Measurements from ENCODE around the gene RAB37.

Gene RAB37

DNA sequence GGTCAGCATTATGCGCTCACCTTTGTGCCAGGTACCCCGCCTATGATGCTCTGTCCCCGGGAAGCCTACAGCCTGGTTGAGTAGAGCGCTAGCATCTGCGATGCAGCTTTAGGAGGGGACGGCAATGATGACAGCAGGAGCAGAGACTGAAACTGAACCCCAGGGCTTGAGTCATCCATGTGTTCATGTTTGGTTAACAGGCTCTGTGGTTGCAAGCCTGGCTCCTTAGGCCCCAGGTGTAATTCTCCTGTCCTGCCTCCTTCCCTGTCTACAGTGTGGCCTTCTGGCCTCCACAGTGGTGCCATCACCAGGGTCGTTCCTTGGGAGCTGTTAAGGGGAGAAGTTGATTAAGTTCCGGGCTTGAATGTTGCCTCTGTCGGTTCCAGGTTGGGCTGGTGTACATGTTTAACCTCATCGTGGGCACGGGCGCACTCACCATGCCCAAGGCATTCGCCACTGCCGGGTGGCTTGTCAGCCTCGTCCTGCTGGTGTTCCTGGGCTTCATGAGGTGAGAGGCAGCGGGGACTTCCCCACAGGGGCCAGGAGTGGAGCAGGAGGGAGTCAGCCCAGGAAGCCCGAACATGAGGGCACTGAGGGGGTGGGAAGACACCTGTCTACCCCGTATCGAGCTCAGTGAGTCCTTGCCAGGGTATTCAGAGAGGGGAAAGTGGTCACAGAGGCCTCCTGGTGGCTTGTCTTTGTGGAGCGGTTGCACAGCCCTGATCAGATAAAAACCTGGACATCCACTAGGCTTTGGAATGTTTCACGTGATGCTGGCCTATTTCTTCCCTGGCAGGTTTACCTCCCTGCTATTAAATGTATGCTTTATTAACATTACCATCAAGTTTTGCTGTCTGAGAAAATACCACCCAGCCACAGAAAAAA, 48.3 kb downstream of the RAB37 start:
- Histone ChIP-seq H3K9me3 (ENCODE audit: low read length) (no peaks in the 10 kb centered on the region), H3F3A (ENCODE audit: insufficient read depth, low read length) (no peaks in the 10 kb centered on the region), H3K27ac (ENCODE audit: low read depth, low read length, poor library complexity, severe bottlenecking) (no peak overlapping the region), H3K27me3 (ENCODE audit: insufficient read depth, low read length) (no peaks in the 10 kb centered on the region), H3K36me3 (ENCODE audit: insufficient read depth, low read length) (0 out of 2 replicates have a peak, but pooled peaks cover 5% of the 10 kb centered on the region), H4K20me1 (ENCODE audit: insufficient read depth, low read length) (no peaks in the 10 kb centered on the region), H3K9ac (ENCODE audit: low read length) (no peak overlapping the region), H2AFZ (ENCODE audit: low read length) (no peak overlapping the region), H3K4me2 (ENCODE audit: low read length) (no peak overlapping the region), H3K4me3 (ENCODE audit: low read depth, low read length, poor library complexity, severe bottlenecking) (no peak overlapping the region), H3K4me1 (ENCODE audit: insufficient read depth, low read length, severe bottlenecking) (peaks cover 19% of the 10 kb centered on the region), H3K9me2 (ENCODE audit: low read depth, low read length) (no peaks in the 10 kb centered on the region), H3K79me2 (ENCODE audit: insufficient read depth, low read length) (no peaks in the 10 kb centered on the region)
- TF ChIP-seq, protein P1, sequence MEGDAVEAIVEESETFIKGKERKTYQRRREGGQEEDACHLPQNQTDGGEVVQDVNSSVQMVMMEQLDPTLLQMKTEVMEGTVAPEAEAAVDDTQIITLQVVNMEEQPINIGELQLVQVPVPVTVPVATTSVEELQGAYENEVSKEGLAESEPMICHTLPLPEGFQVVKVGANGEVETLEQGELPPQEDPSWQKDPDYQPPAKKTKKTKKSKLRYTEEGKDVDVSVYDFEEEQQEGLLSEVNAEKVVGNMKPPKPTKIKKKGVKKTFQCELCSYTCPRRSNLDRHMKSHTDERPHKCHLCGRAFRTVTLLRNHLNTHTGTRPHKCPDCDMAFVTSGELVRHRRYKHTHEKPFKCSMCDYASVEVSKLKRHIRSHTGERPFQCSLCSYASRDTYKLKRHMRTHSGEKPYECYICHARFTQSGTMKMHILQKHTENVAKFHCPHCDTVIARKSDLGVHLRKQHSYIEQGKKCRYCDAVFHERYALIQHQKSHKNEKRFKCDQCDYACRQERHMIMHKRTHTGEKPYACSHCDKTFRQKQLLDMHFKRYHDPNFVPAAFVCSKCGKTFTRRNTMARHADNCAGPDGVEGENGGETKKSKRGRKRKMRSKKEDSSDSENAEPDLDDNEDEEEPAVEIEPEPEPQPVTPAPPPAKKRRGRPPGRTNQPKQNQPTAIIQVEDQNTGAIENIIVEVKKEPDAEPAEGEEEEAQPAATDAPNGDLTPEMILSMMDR (IDR thresholded peaks at IDR 0.05; ENCODE audit: low read length): no peak
- no peak for TF ChIP-seq EZH2 (IDR thresholded peaks at IDR 0.05; ENCODE audit: borderline replicate concordance, low read length)

DNA sequence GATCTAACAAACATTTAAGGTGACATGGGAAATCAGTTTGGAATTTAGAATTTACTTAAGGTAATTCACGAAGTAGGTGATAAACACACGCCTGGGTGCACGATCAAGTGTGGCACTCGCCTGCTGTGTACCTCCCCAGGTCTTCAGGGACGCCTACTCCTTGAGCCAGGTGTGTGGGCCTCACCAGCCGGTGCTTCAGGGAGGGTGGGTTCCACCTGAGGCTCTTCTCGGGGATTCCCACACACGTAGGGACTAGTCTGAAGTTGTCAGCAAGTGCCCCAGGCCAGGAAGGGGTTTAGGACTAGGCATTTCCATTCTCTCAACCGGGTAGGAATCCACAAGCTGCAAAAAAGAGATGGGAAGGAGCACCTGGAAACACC, 48.9 kb downstream of the RAB37 start:
- H4K20me1 ChIP-seq (ENCODE audit: insufficient read depth, low read length): no peaks in the 10 kb centered on the region

DNA sequence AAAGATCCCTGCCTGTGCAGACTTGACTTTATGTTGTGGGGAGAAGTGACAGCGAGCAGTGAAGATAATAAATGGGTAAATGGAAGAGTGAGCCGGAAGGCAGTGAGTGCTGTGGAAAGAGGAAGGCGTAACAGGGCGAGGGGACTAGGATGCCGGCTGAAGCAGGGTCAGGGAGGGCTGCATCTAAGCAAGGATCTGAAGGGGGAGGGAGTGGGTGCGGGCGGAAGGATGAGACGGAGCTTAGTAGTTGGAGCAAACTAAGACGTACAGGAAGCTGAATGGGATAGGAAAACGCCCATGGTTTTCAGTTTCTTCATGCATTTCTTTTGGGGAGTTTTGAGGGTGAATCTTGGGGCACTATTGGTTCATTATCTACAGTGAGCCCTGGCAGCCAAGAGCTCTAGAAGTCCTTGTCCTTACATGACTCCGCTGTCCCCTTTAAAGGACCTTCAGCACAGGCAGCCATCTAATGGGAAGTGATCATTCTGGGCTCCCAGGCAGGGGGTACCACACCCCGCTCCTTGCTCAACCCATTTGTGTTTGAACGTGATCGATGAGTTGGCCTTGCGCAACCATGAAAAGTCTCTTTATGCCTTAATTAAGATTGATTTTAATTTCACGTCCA, 49.5 kb downstream of the RAB37 start:
- Histone ChIP-seq H3F3A (ENCODE audit: insufficient read depth, low read length) (no peaks in the 10 kb centered on the region), H3K27ac (ENCODE audit: low read depth, low read length, poor library complexity, severe bottlenecking) (no peak overlapping the region), H3K4me2 (ENCODE audit: low read length) (no peak overlapping the region), H4K20me1 (ENCODE audit: insufficient read depth, low read length) (no peaks in the 10 kb centered on the region), H3K9me2 (ENCODE audit: low read depth, low read length) (no peaks in the 10 kb centered on the region), H3K36me3 (ENCODE audit: insufficient read depth, low read length) (0 out of 2 replicates have a peak, but pooled peaks cover 5% of the 10 kb centered on the region), H3K9ac (ENCODE audit: low read length) (no peak overlapping the region), H2AFZ (ENCODE audit: low read length) (no peak overlapping the region), H3K27me3 (ENCODE audit: insufficient read depth, low read length) (no peaks in the 10 kb centered on the region), H3K9me3 (ENCODE audit: low read length) (no peaks in the 10 kb centered on the region), H3K79me2 (ENCODE audit: insufficient read depth, low read length) (no peaks in the 10 kb centered on the region), H3K4me3 (ENCODE audit: low read depth, low read length, poor library complexity, severe bottlenecking) (no peak overlapping the region), H3K4me1 (ENCODE audit: insufficient read depth, low read length, severe bottlenecking) (peaks cover 15% of the 10 kb centered on the region)
- TF ChIP-seq, protein P1 (IDR thresholded peaks at IDR 0.05; ENCODE audit: low read length): no peak
- no peak for TF ChIP-seq EZH2 (IDR thresholded peaks at IDR 0.05; ENCODE audit: borderline replicate concordance, low read length)

More for the DNA sequence above, 48.9 kb downstream of the RAB37 start:
- Histone ChIP-seq H3K36me3 (ENCODE audit: insufficient read depth, low read length) (0 out of 2 replicates have a peak, but pooled peaks cover 5% of the 10 kb centered on the region), H3K79me2 (ENCODE audit: insufficient read depth, low read length) (no peaks in the 10 kb centered on the region), H3K4me2 (ENCODE audit: low read length) (no peak overlapping the region), H3K27me3 (ENCODE audit: insufficient read depth, low read length) (no peaks in the 10 kb centered on the region), H3K27ac (ENCODE audit: low read depth, low read length, poor library complexity, severe bottlenecking) (no peak overlapping the region), H3K4me1 (ENCODE audit: insufficient read depth, low read length, severe bottlenecking) (peaks cover 15% of the 10 kb centered on the region), H3F3A (ENCODE audit: insufficient read depth, low read length) (no peaks in the 10 kb centered on the region), H3K9ac (ENCODE audit: low read length) (no peak overlapping the region), H3K9me2 (ENCODE audit: low read depth, low read length) (no peaks in the 10 kb centered on the region), H3K4me3 (ENCODE audit: low read depth, low read length, poor library complexity, severe bottlenecking) (no peak overlapping the region), H3K9me3 (ENCODE audit: low read length) (no peaks in the 10 kb centered on the region), H2AFZ (ENCODE audit: low read length) (no peak overlapping the region)
- TF ChIP-seq, protein P1 (IDR thresholded peaks at IDR 0.05; ENCODE audit: low read length): no peak
- TF ChIP-seq EZH2 (IDR thresholded peaks at IDR 0.05; ENCODE audit: borderline replicate concordance, low read length): no peak
